ENCODE measurements around the gene SIAE.

SIAE gene

DNA sequence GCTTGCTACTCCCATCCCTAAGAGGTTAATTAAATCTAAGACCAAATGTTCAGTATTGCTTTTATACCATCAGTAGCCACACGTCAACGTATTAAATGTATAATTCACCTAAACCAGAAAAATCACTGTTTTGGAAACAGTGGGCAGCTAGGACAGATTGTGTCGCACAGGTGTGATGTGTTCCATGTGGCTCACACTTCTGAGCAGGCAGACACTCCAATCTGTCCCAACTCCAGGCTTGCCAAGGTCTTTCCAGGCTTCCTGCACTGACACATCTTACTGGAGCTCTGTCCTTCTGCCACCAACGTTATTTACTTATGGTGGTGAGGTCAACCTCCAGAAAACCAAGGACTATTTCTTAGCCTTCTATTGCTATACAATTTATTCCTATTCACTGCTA, 11.4 kb downstream of the SIAE start:
- no peak for DNase-seq

DNA sequence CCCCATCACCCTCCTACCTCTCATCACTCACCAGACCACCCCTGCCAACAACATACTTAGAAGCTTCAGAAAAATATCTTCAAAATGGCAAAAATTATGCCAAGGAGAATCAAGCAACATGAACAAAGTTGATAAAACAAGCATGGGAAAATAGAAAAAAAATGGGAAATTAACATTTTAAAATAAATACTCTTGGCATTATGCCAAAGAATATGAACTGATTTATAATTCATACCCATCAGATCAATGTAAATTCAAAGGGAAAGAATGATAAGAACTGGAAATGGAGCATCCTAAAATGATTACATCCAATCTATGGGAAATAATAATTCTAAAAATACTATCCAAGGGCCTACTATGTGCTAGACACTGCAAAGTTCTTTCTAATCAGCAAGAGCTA, 12.0 kb downstream of the SIAE start:
- no peak for DNase-seq

- no peak for DNase-seq
Measured at GRCh38 chr11:124658986-124659385, 14.6 kb downstream of the SIAE start.

GRCh38 chr11:124658501-124658900, 15.0 kb downstream of the SIAE start:
- no peak for DNase-seq

- no peak for DNase-seq
Measured at GRCh38 chr11:124657904-124658303, 15.6 kb downstream of the SIAE start.

DNA sequence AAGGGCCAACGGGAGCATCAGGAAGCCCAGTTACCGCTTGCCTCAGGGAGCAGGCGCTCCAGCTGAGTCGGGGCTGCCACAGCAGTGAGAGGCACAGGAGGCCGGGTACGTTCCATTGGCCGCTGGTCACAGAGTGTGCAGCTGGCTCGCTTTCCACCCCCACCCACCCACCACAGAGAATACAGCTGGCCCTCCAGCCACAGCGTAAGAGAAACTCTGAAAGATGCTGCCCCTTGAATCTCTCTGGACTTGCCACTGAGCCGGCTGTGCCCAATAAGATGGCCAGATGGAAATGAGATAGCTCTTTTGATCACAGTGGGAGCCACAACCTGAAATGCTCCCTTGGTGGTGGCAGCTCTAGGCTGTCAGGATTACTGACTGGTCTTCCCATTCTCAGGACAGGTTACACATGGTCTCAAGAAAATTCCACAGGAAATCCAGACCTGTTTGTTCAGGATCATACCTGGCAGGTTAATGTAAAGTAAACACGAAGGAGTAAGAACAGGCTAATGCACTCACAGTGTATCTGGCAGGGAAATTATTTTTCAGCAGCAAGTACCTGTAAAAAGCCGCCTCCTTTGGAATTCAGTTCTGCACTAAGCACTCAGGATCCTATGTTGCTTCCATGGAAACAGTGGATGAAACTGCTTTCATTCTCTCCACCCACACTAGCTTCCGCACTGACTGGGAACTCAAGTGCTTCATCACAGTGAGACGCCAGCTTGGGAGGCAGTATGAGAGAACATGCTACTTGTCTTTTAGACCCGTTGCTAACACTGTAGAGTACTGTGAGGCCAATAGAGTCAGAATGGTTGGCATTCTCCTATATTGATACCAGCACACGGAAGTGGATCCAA, 16.5 kb downstream of the SIAE start:
- DNase-seq: no peak

DNA sequence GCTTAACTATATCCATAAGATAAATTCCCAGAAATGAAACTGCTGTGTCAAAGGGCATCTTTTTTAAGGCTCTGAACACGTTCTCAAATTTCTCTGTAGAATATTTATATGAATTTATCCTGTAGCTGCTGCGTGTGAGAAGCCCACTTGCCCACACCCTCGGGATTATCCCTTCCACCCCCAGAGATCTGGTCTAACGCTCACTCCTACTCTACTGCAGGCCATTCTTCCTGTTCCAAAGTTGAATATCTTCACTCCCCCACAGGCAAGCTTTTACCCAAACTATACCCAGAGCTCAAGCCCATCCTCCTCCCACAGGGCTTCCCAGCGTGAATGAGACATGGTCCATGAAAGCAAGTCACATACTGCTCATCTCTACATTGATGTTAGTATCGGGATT, 24.9 kb downstream of the SIAE start:
- DNase-seq: no peak

GRCh38 chr11:124646148-124646547, 27.4 kb downstream of the SIAE start:
- DNase-seq: no peak

- DNase-seq: peak; percentile 12
Measured at GRCh38 chr11:124644426-124645280, 28.9 kb downstream of the SIAE start.

- DNase-seq: no peak
Measured at GRCh38 chr11:124643605-124644425, 29.7 kb downstream of the SIAE start.

DNA sequence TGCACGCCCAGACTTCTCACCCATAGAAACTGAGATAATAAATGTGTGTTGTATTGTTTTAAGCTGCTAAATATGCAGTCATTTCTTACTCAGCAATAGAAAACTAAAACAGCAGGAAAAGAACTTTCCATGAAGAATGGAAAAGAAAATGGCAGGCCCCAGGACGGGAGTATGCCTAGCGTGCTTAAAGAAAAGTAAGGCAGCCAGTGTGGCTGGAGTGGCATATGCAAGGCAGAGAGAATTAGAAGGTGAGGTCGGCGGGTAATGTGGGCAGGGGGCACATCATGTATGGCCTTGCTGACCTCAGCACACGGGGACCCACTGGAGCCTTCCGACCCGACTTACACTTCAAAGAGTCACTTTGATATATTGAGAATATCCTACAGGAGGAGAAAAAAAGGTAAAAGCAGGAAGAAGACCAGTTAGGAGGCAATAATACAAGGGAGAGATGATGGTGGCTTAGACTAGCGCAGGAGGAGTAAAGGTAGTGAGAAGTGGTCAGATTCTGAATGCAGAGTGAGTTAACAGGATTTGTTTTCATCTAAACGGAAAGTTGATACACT, 30.4 kb downstream of the SIAE start:
- DNase-seq: no peak

- DNase-seq: no peak
Measured at GRCh38 chr11:124642628-124643027, 30.9 kb downstream of the SIAE start.

DNA sequence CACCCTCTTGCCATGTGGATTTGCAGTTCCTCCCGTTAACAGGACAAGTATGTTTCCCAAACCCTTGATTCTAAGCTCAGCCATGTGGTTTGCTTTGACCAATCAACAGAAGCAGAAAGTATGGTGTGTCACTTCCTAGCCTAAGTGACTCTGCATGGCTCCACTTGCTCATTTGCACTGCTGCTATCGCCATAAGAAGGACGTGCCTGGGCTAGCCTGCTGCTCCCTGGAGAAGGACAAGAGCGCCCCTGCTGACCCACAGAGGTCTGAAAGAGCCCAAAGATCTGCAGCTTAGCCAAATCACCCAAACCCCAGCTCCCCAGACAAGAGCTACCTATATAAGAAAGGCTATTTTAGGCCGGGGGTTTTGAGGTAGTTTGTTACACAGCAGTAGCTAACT, 32.9 kb downstream of the SIAE start:
- no peak for DNase-seq

DNA sequence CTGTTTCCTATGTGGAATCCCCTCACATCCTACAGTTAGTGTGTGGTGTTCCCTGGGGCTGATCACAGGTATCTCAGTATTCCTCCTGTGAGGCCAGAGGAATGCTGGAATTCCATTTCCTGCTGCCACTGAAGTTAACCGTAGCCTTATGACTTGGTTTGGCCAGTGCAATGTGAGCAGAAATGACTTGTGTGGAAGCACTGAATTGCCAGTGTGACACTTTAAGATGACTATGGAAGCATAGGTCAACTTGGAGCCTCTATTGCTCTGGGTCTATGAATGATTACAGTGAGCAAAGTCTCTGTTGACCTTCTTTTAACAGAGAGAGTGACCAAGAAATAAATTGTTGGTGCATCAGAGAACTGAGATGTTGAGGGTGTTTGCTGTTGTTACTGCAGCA, 34.4 kb downstream of the SIAE start:
- no peak for DNase-seq

DNA sequence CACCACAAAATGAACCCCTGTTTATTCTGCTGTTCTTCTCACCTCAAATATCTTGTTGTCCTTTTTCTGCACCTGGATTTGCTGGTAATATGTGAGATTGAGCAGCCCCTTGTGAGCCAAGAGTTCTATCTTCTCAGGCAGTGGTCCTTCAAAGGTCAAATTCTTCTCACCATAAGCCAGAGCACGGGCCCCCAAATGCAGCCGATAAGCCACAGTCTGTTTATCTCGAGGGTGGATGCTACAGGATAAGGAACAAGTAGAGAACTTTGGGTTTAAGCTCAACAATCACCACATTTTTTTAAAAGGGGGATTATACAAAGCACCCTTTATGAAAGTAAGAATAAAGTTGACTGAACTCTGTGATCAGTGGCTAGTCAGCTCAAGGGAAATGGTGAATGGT, 35.0 kb downstream of the SIAE start:
- DNase-seq: no peak

- DNase-seq: no peak
Measured at GRCh38 chr11:124635932-124636331, 37.6 kb downstream of the SIAE start.

- no peak for DNase-seq
Measured at GRCh38 chr11:124633355-124633754, 40.2 kb downstream of the SIAE start.

DNA sequence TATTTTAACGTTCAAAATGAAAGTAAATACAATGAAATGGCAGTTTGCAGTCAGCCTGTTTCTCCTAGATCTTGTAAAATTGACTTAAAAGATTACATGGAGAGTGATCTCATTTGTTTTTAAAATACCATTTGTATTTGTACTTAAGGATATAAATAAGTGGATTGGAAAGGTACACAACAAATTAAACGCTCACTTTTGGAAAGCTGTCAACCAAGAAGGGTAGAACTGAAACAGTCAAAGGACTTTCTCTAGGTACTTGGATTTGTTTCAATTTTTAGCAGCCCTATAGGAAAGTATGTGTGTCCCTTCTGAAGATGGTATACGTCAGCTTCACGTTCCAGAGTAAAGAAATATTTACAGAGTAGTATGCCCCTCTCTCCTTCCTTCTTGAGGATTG, 43.6 kb downstream of the SIAE start:
- DNase-seq: no peak

DNA sequence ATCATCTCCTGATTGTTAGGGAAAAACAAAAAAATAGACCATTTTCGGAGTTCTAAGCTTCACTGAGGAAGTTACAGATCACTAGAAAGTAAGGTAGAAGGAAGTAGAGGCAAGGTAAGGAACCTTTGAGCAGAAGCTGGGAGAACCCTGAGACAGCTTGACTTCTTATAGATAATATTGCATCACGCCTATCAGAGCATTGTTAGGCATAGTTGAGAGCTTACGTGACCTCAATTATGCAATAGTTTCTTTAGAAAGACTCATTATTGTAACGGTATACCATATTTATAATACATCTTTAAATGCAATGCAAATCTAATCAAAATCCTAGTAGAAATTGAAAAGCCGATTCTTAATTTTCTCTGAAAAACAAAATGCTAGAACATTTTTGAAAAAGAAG, 46.0 kb downstream of the SIAE start:
- no peak for DNase-seq

- DNase-seq: no peak
Measured at GRCh38 chr11:124625504-124626168, 47.9 kb downstream of the SIAE start.

- DNase-seq: no peak
Measured at GRCh38 chr11:124623861-124624525, 49.5 kb downstream of the SIAE start.
